Ishikawa (cell line): Measurements from ENCODE around the gene CAMTA1.

ENCODE experiments used
- CEBPB ChIP-seq: IDR thresholded peaks from 2 replicates; pipeline ENCODE4 v1.6.1; 2012
- CREB1 ChIP-seq: IDR thresholded peaks from 2 replicates; pipeline ENCODE4 v1.6.1; 2012; ENCODE audit warnings: low read depth
- EP300 ChIP-seq: IDR thresholded peaks from 2 replicates; pipeline ENCODE4 v1.6.1; 2012; ENCODE audit warnings: borderline replicate concordance
- FOXM1 ChIP-seq: IDR thresholded peaks from 2 replicates; pipeline ENCODE4 v1.6.1; 2012; ENCODE audit warnings: low read depth, borderline replicate concordance
- RAD21 ChIP-seq: IDR thresholded peaks from 2 replicates; pipeline ENCODE4 v1.6.1; 2012; ENCODE audit warnings: low read depth
- TCF12 ChIP-seq: IDR thresholded peaks from 2 replicates; pipeline ENCODE4 v1.6.1; 2012; ENCODE audit warnings: low read depth
- TEAD4 ChIP-seq: IDR thresholded peaks from 2 replicates; pipeline ENCODE4 v1.6.1; 2012
- USF1 ChIP-seq: IDR thresholded peaks from 2 replicates; pipeline ENCODE4 v1.6.1; 2012
- ZBTB7A ChIP-seq: IDR thresholded peaks from 2 replicates; pipeline ENCODE4 v1.6.1; 2012; ENCODE audit warnings: low read depth
- TF ChIP-seq, protein P1 (sequence below): IDR thresholded peaks from 2 replicates; pipeline ENCODE4 v1.6.1; 2012; ENCODE audit warnings: low read depth, mild to moderate bottlenecking

DNA sequence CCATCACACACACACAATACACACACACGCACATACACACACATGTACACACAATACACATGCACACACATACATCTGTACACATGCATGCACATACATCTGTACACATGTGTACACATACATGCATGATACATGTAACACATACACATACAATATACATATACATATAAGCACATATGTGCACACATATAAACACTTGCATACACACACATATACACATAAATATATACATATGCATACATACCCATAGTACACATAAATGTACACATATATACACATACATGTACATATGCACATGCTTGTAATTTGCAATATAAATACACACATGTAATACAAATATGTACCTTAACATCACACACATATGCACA is 703.2 kb downstream of the CAMTA1 start:
- no peak for TF ChIP-seq ZBTB7A
- TF ChIP-seq TCF12 = no peak
- no peak for TF ChIP-seq USF1
- TF ChIP-seq FOXM1 = no peak
- TF ChIP-seq TEAD4 = no peak
- no peak for TF ChIP-seq CEBPB
- no peak for TF ChIP-seq RAD21
- TF ChIP-seq, protein P1, sequence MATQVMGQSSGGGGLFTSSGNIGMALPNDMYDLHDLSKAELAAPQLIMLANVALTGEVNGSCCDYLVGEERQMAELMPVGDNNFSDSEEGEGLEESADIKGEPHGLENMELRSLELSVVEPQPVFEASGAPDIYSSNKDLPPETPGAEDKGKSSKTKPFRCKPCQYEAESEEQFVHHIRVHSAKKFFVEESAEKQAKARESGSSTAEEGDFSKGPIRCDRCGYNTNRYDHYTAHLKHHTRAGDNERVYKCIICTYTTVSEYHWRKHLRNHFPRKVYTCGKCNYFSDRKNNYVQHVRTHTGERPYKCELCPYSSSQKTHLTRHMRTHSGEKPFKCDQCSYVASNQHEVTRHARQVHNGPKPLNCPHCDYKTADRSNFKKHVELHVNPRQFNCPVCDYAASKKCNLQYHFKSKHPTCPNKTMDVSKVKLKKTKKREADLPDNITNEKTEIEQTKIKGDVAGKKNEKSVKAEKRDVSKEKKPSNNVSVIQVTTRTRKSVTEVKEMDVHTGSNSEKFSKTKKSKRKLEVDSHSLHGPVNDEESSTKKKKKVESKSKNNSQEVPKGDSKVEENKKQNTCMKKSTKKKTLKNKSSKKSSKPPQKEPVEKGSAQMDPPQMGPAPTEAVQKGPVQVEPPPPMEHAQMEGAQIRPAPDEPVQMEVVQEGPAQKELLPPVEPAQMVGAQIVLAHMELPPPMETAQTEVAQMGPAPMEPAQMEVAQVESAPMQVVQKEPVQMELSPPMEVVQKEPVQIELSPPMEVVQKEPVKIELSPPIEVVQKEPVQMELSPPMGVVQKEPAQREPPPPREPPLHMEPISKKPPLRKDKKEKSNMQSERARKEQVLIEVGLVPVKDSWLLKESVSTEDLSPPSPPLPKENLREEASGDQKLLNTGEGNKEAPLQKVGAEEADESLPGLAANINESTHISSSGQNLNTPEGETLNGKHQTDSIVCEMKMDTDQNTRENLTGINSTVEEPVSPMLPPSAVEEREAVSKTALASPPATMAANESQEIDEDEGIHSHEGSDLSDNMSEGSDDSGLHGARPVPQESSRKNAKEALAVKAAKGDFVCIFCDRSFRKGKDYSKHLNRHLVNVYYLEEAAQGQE = no peak
- TF ChIP-seq CREB1 = no peak
- TF ChIP-seq EP300 = no peak
